Globus pallidus (tissue), 1 donor: ENCODE measurements around the gene TEAD1.

ENCODE experiments used
- DNase-seq: peaks from one replicate; pipeline ENCODE4 v3.0.0-alpha.2; 2015; ENCODE audit warnings: low spot score

TEAD1 gene

DNA sequence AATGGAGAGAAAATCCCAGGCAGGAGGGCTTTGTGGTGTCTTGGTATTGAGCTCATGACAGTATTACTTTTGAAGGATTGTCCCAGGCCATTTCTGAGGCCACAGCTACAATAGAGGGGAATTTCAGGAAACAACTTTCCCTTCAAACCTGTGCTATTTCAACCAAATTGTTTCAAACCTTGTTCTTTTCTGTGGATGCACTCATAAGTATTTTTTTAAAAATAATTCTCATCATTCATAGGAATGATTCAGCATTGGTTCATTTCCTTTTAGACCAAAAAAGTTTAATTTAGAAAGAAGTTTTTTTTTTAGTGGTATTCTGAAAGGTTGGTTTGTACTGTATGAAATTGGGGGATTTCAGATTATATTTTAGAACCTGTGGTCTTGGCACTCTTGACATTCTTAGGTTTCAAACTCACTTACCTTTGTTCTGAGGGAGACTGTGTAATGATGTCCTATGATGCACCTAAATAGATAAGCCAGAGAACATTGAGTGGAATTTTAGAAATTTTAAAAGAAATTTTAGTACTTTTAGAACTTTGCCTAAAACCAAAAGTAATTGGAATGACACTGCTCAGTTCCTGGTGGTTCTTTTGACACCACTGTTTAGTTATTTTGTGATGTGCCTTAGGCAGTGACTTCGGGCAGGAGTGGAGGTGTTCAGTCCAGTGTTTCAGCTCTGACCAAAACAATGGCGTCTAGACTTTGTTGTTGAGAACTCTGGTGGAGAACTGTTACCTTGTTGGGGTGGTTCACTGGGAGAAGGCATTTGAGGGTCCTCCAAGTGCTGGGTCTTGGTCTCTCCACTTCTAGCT is 12.2 kb downstream of the TEAD1 start:
- DNase-seq: no peak

GRCh38 chr11:12687216-12687623 is 13.0 kb downstream of the TEAD1 start:
- DNase-seq: no peak

- DNase-seq: no peak
Observed at GRCh38 chr11:12687740-12688139, 13.5 kb downstream of the TEAD1 start.

GRCh38 chr11:12689029-12689755 is 15.0 kb downstream of the TEAD1 start:
- no peak for DNase-seq

DNA sequence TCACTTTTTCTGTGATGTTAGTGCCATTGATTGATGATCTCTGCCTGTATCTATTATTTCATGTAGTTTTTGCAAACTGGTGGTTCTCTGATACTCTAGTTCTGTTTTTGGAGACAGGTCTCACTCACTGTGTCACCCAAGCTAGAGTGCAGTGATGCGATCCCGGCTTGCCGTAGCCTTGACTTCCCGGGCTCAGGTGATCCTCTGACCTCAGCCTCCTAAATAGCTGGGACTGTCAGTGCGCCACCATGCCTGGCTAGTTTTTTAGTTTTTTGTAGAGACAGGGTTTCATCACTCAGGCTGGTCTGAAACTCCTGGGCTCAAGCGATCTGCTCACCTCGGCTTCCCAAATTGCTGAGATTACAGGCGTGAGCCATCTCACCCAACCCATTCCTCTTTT is 16.4 kb downstream of the TEAD1 start:
- no peak for DNase-seq

- DNase-seq: no peak
Observed at GRCh38 chr11:12691473-12691872, 17.3 kb downstream of the TEAD1 start.

GRCh38 chr11:12692229-12693075 is 18.2 kb downstream of the TEAD1 start:
- DNase-seq: peak; percentile 83

GRCh38 chr11:12693094-12693478 is 18.9 kb downstream of the TEAD1 start:
- no peak for DNase-seq

DNA sequence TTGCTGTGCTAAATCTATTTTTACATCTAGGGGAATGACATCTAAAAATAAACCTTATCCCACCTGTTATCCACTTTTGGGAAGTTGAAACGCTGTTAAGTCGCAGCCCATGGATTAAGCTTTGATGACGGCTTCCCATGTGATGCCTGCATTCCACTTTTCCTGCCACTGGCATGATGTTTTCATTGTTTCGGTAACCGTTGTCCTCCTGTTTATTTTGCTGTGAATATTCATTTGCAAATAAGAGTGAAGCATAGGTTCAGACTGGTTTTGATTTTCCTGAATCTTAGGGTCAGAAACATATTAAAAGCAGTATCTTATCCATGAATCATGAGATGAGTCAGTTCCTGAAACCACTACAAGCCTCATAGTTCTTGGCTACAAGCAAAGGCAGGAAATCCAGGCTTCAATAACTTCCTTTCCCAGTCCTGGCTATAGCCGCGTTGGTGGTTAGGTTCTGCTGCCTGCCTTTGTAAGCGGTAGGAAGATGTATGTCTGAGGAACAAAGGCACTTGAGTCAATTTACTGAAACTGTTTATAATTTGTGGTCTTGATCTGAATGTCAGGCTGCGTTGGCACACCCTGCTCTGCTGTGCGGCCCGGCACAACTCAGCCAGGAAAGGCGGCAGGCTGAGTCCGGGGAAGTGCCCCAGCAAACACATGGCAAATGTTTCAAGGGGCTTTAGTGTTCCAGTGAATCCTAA is 19.4 kb downstream of the TEAD1 start:
- peak; percentile 43 for DNase-seq

DNA sequence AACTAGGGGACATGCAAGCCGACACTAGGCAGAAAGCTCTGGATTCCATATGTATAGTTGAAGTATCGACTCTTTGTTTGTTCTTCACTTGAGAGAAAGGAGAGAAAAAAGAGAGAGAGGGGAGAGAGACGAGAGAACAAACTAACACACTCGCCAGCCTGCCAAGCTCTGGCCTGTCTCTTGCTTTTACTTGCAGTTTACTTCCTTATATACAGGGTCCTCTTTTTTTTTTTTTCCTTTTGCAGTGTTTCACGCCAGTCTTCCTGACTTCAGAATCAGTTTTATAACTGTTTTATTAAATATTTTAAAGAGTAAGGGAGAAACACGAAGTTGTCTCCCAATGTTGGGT is 19.9 kb downstream of the TEAD1 start:
- peak; percentile 30 for DNase-seq

- DNase-seq: no peak
Observed at GRCh38 chr11:12695221-12695794, 21.1 kb downstream of the TEAD1 start.

GRCh38 chr11:12695873-12696272 is 21.7 kb downstream of the TEAD1 start:
- DNase-seq: no peak

DNA sequence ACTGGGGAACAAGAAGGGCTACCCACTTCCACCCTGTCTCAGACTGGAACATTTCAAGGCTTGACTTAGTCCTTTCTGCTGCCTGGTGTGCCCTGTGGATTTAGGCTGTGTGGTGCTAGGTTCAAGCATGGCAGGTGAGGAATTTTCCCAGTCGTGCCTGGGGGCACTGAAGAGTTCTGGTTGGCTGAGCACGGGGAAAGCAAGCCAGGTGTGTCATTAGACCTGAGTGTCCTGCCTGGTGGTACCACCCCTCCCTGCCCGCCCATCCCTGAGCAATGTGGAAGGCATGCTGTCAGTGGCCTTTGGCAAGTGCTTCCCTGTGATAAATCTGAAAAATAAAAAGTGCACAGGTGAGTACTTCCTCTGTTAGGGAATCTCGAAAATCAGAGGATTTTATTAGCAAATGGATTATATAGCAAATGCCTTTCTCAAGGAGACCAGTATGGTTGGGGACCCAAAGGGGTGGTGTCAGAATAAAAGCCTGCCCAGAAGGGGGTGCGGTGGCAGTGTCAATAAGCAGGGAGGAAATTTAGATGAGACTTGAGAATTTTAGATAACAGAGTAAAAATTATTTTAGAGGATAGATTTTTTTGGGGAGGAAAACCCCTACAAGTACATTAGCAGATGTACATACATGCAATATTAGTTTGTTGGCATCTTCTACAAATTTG is 22.8 kb downstream of the TEAD1 start:
- DNase-seq: no peak

- DNase-seq: no peak
Observed at GRCh38 chr11:12698048-12698447, 23.8 kb downstream of the TEAD1 start.

GRCh38 chr11:12701811-12702592 is 27.8 kb downstream of the TEAD1 start:
- DNase-seq: no peak

DNA sequence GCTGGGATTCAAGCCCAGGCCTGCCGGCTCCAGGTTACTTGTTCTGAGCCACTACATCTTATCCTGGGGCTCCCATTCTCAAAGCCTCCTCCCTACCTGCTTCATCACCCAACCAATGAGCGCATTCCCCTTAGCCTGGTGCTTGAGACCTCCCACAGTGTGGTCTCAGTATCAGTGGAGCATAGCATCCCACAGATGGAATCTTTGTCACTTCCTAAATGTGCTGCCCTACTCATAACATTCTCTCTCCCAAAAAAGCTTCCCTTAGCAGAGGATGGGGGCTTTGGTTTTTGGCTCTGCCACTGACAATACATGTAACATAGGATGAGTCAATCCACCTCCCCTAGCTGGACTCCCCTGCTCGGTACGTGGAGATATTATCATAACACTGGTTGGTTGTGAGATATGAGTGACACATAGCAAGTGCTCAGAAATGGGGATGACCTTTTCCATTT is 28.8 kb downstream of the TEAD1 start:
- no peak for DNase-seq

GRCh38 chr11:12704049-12704448 is 29.8 kb downstream of the TEAD1 start:
- no peak for DNase-seq

GRCh38 chr11:12705874-12706273 is 31.7 kb downstream of the TEAD1 start:
- no peak for DNase-seq

GRCh38 chr11:12706545-12707499 is 32.6 kb downstream of the TEAD1 start:
- DNase-seq: no peak
